CD14-positive monocyte (primary cell): ENCODE data around the gene FAM162A. TPM values are rescaled to one million over a fixed set of nuclear protein-coding genes. Genes with fewer than 3 reads are reported as not detected.

ENCODE experiments used
- DNase-seq, 3 donors: peaks; one replicate each; pipeline ENCODE4 v3.0.0-alpha.2; 2011 to 2022
- H2AFZ ChIP-seq: 2 replicates; pipeline ENCODE4 v1.6.0; 2012; ENCODE audit warnings: mild to moderate bottlenecking, low read depth, low read length, inconsistent platforms; ENCODE audit not compliant: insufficient read depth, poor library complexity, severe bottlenecking
- H3K27ac ChIP-seq, 2 donors: 1 replicate in 1 of 2; 2 replicates in 1 of 2; pipeline ENCODE4 v1.5.1; 2012 to 2013; ENCODE audit warnings: low read length in 2 of 2, control low read depth in 1 of 2, inconsistent platforms in 1 of 2, low read depth in 1 of 2, mild to moderate bottlenecking in 1 of 2
- H3K27me3 ChIP-seq, 2 donors: one replicate each; pipeline versions ENCODE4 v1.6.0 to v1.6.1; 2011 to 2013; ENCODE audit warnings: low read length in 2 of 2; ENCODE audit not compliant: control insufficient read depth in 2 of 2, insufficient read depth in 2 of 2
- H3K36me3 ChIP-seq, 2 donors: replicated peaks in 1 of 2; 1 replicate in 1 of 2; 2 replicates in 1 of 2; pipeline versions ENCODE4 v1.5.1 to v1.6.1; 2012 to 2013; ENCODE audit warnings: low read length in 2 of 2, control low read depth in 1 of 2, inconsistent platforms in 1 of 2, mild to moderate bottlenecking in 1 of 2; ENCODE audit not compliant: insufficient read depth in 2 of 2, control insufficient read depth in 1 of 2
- H3K4me1 ChIP-seq, 2 donors: 1 replicate in 1 of 2; 2 replicates in 1 of 2; pipeline versions ENCODE4 v1.5.1 to v1.6.1; 2012 to 2013; ENCODE audit warnings: low read length in 2 of 2, control low read depth in 1 of 2, inconsistent platforms in 1 of 2, mild to moderate bottlenecking in 1 of 2, moderate library complexity in 1 of 2; ENCODE audit not compliant: insufficient read depth in 2 of 2, control insufficient read depth in 1 of 2
- H3K4me2 ChIP-seq: replicated peaks from 2 replicates; pipeline ENCODE3; 2012; ENCODE audit warnings: low read length, moderate library complexity, mild to moderate bottlenecking; ENCODE audit not compliant: poor library complexity, severe bottlenecking; ENCODE audit errors: extremely low read depth
- H3K4me3 ChIP-seq, 3 experiments: fragments of 200-600 bp in 1 of 3; sonication (generic) in 1 of 3; replicated peaks in 1 of 3; 1 replicate in 2 of 3; 2 replicates in 1 of 3; pipeline ENCODE4 v1.5.1; 2011 to 2013; ENCODE audit warnings: low read length in 3 of 3, mild to moderate bottlenecking in 3 of 3, control low read depth in 2 of 3, low read depth in 2 of 3, inconsistent platforms in 1 of 3, moderate library complexity in 1 of 3
- H3K79me2 ChIP-seq: 2 replicates; pipeline ENCODE4 v1.6.0; 2012; ENCODE audit warnings: mild to moderate bottlenecking, control low read depth, inconsistent platforms, low read length, moderate library complexity; ENCODE audit not compliant: insufficient read depth
- H3K9ac ChIP-seq: 2 replicates; pipeline ENCODE4 v1.6.0; 2017; ENCODE audit warnings: low read length, mild to moderate bottlenecking; ENCODE audit not compliant: insufficient read depth, poor library complexity, severe bottlenecking
- H3K9me3 ChIP-seq, 2 donors: replicated peaks in 1 of 2; 1 replicate in 1 of 2; 2 replicates in 1 of 2; pipeline versions ENCODE4 v1.5.1 to v1.6.1; 2012 to 2013; ENCODE audit warnings: low read length in 2 of 2, control low read depth in 1 of 2; ENCODE audit not compliant: control insufficient read depth in 1 of 2, insufficient read depth in 1 of 2
- H4K20me1 ChIP-seq: 2 replicates; pipeline ENCODE4 v1.6.0; 2012; ENCODE audit warnings: mild to moderate bottlenecking, low read length, control low read depth, moderate library complexity; ENCODE audit not compliant: insufficient read depth
- H3K27ac Mint-ChIP-seq, 7 donors: one replicate each; pipeline ENCODE4 v1.8.0; 2020; ENCODE audit warnings: mild to moderate bottlenecking in 7 of 7, mixed read lengths in 7 of 7, moderate library complexity in 6 of 7, inconsistent platforms in 2 of 7
- H3K27me3 Mint-ChIP-seq, 3 donors: one replicate each; pipeline ENCODE4 v1.8.0; 2021 to 2022; ENCODE audit warnings: low read depth in 3 of 3, mild to moderate bottlenecking in 3 of 3, mixed read lengths in 3 of 3, moderate library complexity in 3 of 3, inconsistent platforms in 1 of 3
- H3K36me3 Mint-ChIP-seq, 2 donors: one replicate each; pipeline ENCODE4 v1.8.0; 2020; ENCODE audit warnings: mixed read lengths in 2 of 2, inconsistent platforms in 1 of 2, mild to moderate bottlenecking in 1 of 2
- H3K4me1 Mint-ChIP-seq: one replicate; pipeline ENCODE4 v1.8.0; 2020; ENCODE audit warnings: mild to moderate bottlenecking, mixed read lengths
- H3K4me3 Mint-ChIP-seq, 2 donors: one replicate each; pipeline ENCODE4 v1.8.0; 2020; ENCODE audit warnings: mild to moderate bottlenecking in 2 of 2, mixed read lengths in 2 of 2, moderate library complexity in 1 of 2
- H3K9me3 Mint-ChIP-seq, 7 donors: one replicate each; pipeline ENCODE4 v1.8.0; 2020 to 2022; ENCODE audit warnings: mixed read lengths in 7 of 7, mild to moderate bottlenecking in 6 of 7, moderate library complexity in 6 of 7, inconsistent platforms in 2 of 7
- CTCF ChIP-seq: fragments of 200-600 bp; IDR thresholded peaks from one replicate; pipeline ENCODE4 v1.8.0; 2022; ENCODE audit warnings: antibody characterized with exemption, mild to moderate bottlenecking
- WGBS: methylation state at CpG from one replicate; pipeline ENCODE4 v1.1.5; 2013; ENCODE audit warnings: missing lambda C conversion rate; ENCODE audit not compliant: insufficient coverage; 5-methylcytosine and 5-hydroxymethylcytosine counted together
- intact Hi-C, 2 donors: fragments of 100-400 bp; cut with micrococcal nuclease; formaldehyde crosslinking; loops; one replicate each; pipeline versions ENCODE4 v1.15.0 to v1.15.1; 2023
- polyA plus RNA-seq, 3 donors: library from polyadenylated mRNA; depleted of rRNA in 1 of 3; unstranded in 2 of 3; stranded (reverse) in 1 of 3; fragments of 300-500 nt in 2 of 3; fragments of >200 nt in 1 of 3; fragmentation: Illumina TruSeq in 2 of 3; gene quantifications; 1 replicate in 2 of 3; 2 replicates in 1 of 3; pipeline ENCODE4 v1.2.3, GENCODE V29; 2012 to 2021

Gene FAM162A
- polyA plus RNA-seq, 3 donors: 6.8 to 28.5 (median 24.2) TPM

GRCh38 chr3:122407946-122408345, 24.0 kb downstream of the FAM162A start:
- peak overlapping the region in 1 of 2 donors; percentile 93 for H3K27ac ChIP-seq
- WGBS: no CpG with 5 or more reads among the region's 1 CpG
- H3K9me3 Mint-ChIP-seq: peaks cover 0 to 2% (median 0%) of the 10 kb centered on the region in 7 donors
- no peaks in the 10 kb centered on the region for H3K27me3 ChIP-seq
- peaks cover 27% of the 10 kb centered on the region for H3K79me2 ChIP-seq
- H3K9ac ChIP-seq: no peak overlapping the region
- H2AFZ ChIP-seq: no peak overlapping the region
- no peak overlapping the region for H3K4me2 ChIP-seq
- H3K4me3 Mint-ChIP-seq: no peak overlapping the region
- no peak overlapping the region for H3K4me3 ChIP-seq
- DNase-seq: no peak
- peaks cover 28 to 37% of the 10 kb centered on the region in 2 donors for H3K36me3 Mint-ChIP-seq
- no peak overlapping the region for H3K27ac Mint-ChIP-seq
- H3K4me1 Mint-ChIP-seq: peaks cover 34% of the 10 kb centered on the region
- intact Hi-C loops: no loop called here
- H3K36me3 ChIP-seq: peaks cover 8 to 38% of the 10 kb centered on the region in 2 donors
- H3K9me3 ChIP-seq: no peaks in the 10 kb centered on the region
- peaks cover 20 to 22% of the 10 kb centered on the region in 2 donors for H3K4me1 ChIP-seq
- no peaks in the 10 kb centered on the region for H4K20me1 ChIP-seq
- no peak for TF ChIP-seq CTCF
- peaks cover 0 to 2% (median 0%) of the 10 kb centered on the region in 3 donors for H3K27me3 Mint-ChIP-seq

- DNase-seq: peak; percentile 29 to 47 (median 40)
- Histone ChIP-seq H4K20me1 (no peaks in the 10 kb centered on the region), H3K4me2 (peak overlapping the region; percentile 82), H2AFZ (peak overlapping the region; percentile 86), H3K4me3 (peak overlapping the region; percentile 24 to 96 (median 72)), H3K36me3 (peaks cover 4 to 35% of the 10 kb centered on the region in 2 donors), H3K27ac (peak overlapping the region; percentile 79 to 93), H3K79me2 (peaks cover 42% of the 10 kb centered on the region), H3K4me1 (peaks cover 21 to 24% of the 10 kb centered on the region in 2 donors), H3K27me3 (no peaks in the 10 kb centered on the region), H3K9ac (peak overlapping the region; percentile 66), H3K9me3 (no peaks in the 10 kb centered on the region)
- Mint-ChIP-seq H3K4me1 (peaks cover 39% of the 10 kb centered on the region), H3K4me3 (peak overlapping the region; percentile 91 to 93), H3K9me3 (peaks cover 0 to 2% (median 0%) of the 10 kb centered on the region in 7 donors), H3K27me3 (no peaks in the 10 kb centered on the region), H3K27ac (peak overlapping the region; percentile 85 to 99 (median 92)), H3K36me3 (peaks cover 20 to 34% of the 10 kb centered on the region in 2 donors)
- no peak for TF ChIP-seq CTCF
- WGBS: 0% methylated on average over 3 of the region's 6 CpGs
- intact Hi-C loops: no loop called here
These were observed 25.5 kb downstream of the FAM162A start for GRCh38 chr3:122409446-122409845.
